HEK293 (cell line): ENCODE measurements around the gene MYLK.

Experiments used
- CTCF ChIA-PET: fragments of 350-600 bp; formaldehyde crosslinking; extraction: SDS; loops from one replicate; lab custom pipeline; 2021; ENCODE audit warnings: antibody characterized with exemption; lab: Yijun Ruan, JAX
- POLR2A ChIA-PET: fragments of 300-600 bp; formaldehyde crosslinking; extraction: SDS; loops from one replicate; lab custom pipeline; 2020; ENCODE audit warnings: antibody characterized with exemption, inconsistent platforms; lab: Yijun Ruan, JAX
- H3K27ac ChIP-seq: fragments of 200-500 bp; sonication (Bioruptor generic); 2 replicates; pipeline ENCODE4 v1.5.1; 2014; ENCODE audit warnings: low read depth, low read length, control low read depth, inconsistent platforms; ENCODE audit errors: extremely low read depth
- H3K36me3 ChIP-seq, 2 experiments: fragments of 200-500 bp in 1 of 2; sonication (Bioruptor generic) in 1 of 2; 1 replicate in 1 of 2; 2 replicates in 1 of 2; pipeline ENCODE4 v1.5.1; 2014 to 2017; ENCODE audit warnings: inconsistent platforms in 2 of 2, low read length in 2 of 2; ENCODE audit not compliant: control insufficient read depth in 2 of 2, insufficient read depth in 1 of 2
- H3K4me1 ChIP-seq: fragments of 200-500 bp; sonication (Bioruptor generic); 2 replicates; pipeline ENCODE4 v1.5.1; 2014; ENCODE audit warnings: mild to moderate bottlenecking, low read length, inconsistent platforms; ENCODE audit not compliant: control insufficient read depth, insufficient read depth
- H3K4me3 ChIP-seq: 2 replicates; pipeline ENCODE4 v1.5.1; 2011; ENCODE audit warnings: low read depth, mild to moderate bottlenecking, control low read depth, low read length, moderate library complexity
- H3K9me3 ChIP-seq: fragments of 200-500 bp; sonication (Bioruptor generic); 2 replicates; pipeline ENCODE4 v1.5.1; 2014; ENCODE audit warnings: low read depth, low read length, inconsistent platforms; ENCODE audit not compliant: control insufficient read depth, insufficient read depth
- EGR2 ChIP-seq: fragments of 450-650 bp; formaldehyde crosslinking; IDR thresholded peaks from 2 replicates; pipeline ENCODE4 v1.5.1; 2016; ENCODE audit warnings: low read depth, missing biosample characterization, missing genetic modification characterization
- KLF10 ChIP-seq: fragments of 450-650 bp; IDR thresholded peaks from 2 replicates; pipeline ENCODE4 v1.5.1; 2018; ENCODE audit warnings: missing biosample characterization, mild to moderate bottlenecking, missing genetic modification characterization
- PRDM2 ChIP-seq: fragments of 450-650 bp; formaldehyde crosslinking; IDR thresholded peaks from 2 replicates; pipeline ENCODE4 v1.5.1; 2016; ENCODE audit warnings: missing biosample characterization, missing genetic modification characterization, borderline replicate concordance
- ZBTB44 ChIP-seq: fragments of 450-650 bp; IDR thresholded peaks from 2 replicates; pipeline ENCODE4 v1.5.1; 2018; ENCODE audit warnings: missing biosample characterization, mild to moderate bottlenecking, missing genetic modification characterization
- ZFHX2 ChIP-seq: fragments of 450-650 bp; formaldehyde crosslinking; conservative IDR thresholded peaks from 2 replicates; pipeline ENCODE4 v1.5.1; 2016; ENCODE audit warnings: missing biosample characterization, missing genetic modification characterization
- ZNF174 ChIP-seq: fragments of 450-650 bp; formaldehyde crosslinking; IDR thresholded peaks from 2 replicates; pipeline ENCODE4 v1.5.0; 2017; ENCODE audit warnings: missing biosample characterization, mild to moderate bottlenecking, missing genetic modification characterization
- ZNF518A ChIP-seq: fragments of 450-650 bp; formaldehyde crosslinking; conservative IDR thresholded peaks from 2 replicates; pipeline ENCODE4 v1.5.1; 2016; ENCODE audit warnings: low read depth, missing biosample characterization, missing genetic modification characterization

Gene MYLK

GRCh38 chr3:123767564-123768292 lies 116.4 kb downstream of the MYLK start:
- Histone ChIP-seq H3K27ac (no peak overlapping the region), H3K9me3 (no peaks in the 10 kb centered on the region), H3K4me1 (peaks cover 3% of the 10 kb centered on the region), H3K36me3 (no peaks in the 10 kb centered on the region), H3K4me3 (no peak overlapping the region)
- ChIA-PET CTCF (no interaction called here), POLR2A (no interaction called here)
- TF ChIP-seq EGR2 (tag by site-specific recombination) (peak; percentile 52; the same call in 1 of the 2 replicates), ZBTB44 (no peak), ZFHX2 (tag by site-specific recombination) (peak; percentile 50)

- Histone ChIP-seq H3K9me3 (no peaks in the 10 kb centered on the region), H3K36me3 (no peaks in the 10 kb centered on the region), H3K4me1 (peaks cover 3% of the 10 kb centered on the region), H3K4me3 (no peak overlapping the region), H3K27ac (no peak overlapping the region)
- CTCF ChIA-PET: interaction anchor here (0.8 kb wide), 1 partner anchor 44 kb away, joined by 3 read pairs; no protein-coding TSS in a partner anchor
- TF ChIP-seq PRDM2 (tag by site-specific recombination) (no peak), ZNF174 (tag by site-specific recombination) (no peak), ZNF518A (tag by site-specific recombination) (no peak), KLF10 (tag by site-specific recombination) (no peak)
- POLR2A ChIA-PET: no interaction called here
These were observed 117.1 kb downstream of the MYLK start for GRCh38 chr3:123767009-123767372.
